PC-9 (cell line): ENCODE data around the gene HOMER2.

Experiments
- CTCF ChIP-seq: fragments of 200-600 bp; sonication (generic); conservative IDR thresholded peaks from 2 replicates; pipeline ENCODE4 v1.6.1; 2017; ENCODE audit warnings: mixed run types, antibody characterized with exemption, mild to moderate bottlenecking, moderate library complexity
- EZH2 ChIP-seq: fragments of 200-600 bp; sonication (generic); IDR thresholded peaks from 2 replicates; pipeline ENCODE4 v1.8.0; 2017; ENCODE audit warnings: antibody characterized with exemption, low read depth

- no peak for TF ChIP-seq CTCF
- no peak for TF ChIP-seq EZH2
Observed at GRCh38 chr15:82871358-82871757, 81.2 kb downstream of the HOMER2 start.
